Measurements from ENCODE around the gene IPO5. TPM values are rescaled to one million over a fixed set of nuclear protein-coding genes. Genes with fewer than 3 reads are reported as not detected.

Gene IPO5
- total RNA-seq, 1 donor from 2014 or later: 105 TPM

- H3K4me3 ChIP-seq (ENCODE audit: low read depth, low read length): peak overlapping the region; percentile 92
- TF ChIP-seq CTCF (conservative IDR thresholded peaks at IDR 0.05; ENCODE audit: low read depth, low read length): no peak
Observed at GRCh38 chr13:97977982-97978381, 24.5 kb downstream of the IPO5 start.

GRCh38 chr13:97978651-97979050 is 25.2 kb downstream of the IPO5 start:
- no peak for DNase-seq (ENCODE audit: low read depth)

More at GRCh38 chr13:97977982-97978381, 24.5 kb downstream of the IPO5 start:
- no peak for DNase-seq (ENCODE audit: low read depth)

GRCh38 chr13:97979051-97979450 is 25.6 kb downstream of the IPO5 start:
- no peak overlapping the region for H3K4me3 ChIP-seq (ENCODE audit: low read depth, low read length)
- no peak for DNase-seq (ENCODE audit: low read depth)
- no peak for TF ChIP-seq CTCF (conservative IDR thresholded peaks at IDR 0.05; ENCODE audit: low read depth, low read length)

More at GRCh38 chr13:97978651-97979050, 25.2 kb downstream of the IPO5 start:
- H3K4me3 ChIP-seq (ENCODE audit: low read depth, low read length): peak overlapping the region; percentile 92
- no peak for TF ChIP-seq CTCF (conservative IDR thresholded peaks at IDR 0.05; ENCODE audit: low read depth, low read length)

GRCh38 chr13:97979556-97979955 is 26.1 kb downstream of the IPO5 start:
- DNase-seq (ENCODE audit: low read depth): no peak
- H3K4me3 ChIP-seq (ENCODE audit: low read depth, low read length): no peak overlapping the region
- TF ChIP-seq CTCF (conservative IDR thresholded peaks at IDR 0.05; ENCODE audit: low read depth, low read length): no peak

- no peak for TF ChIP-seq CTCF (conservative IDR thresholded peaks at IDR 0.05; ENCODE audit: low read depth, low read length)
- H3K4me3 ChIP-seq (ENCODE audit: low read depth, low read length): no peak overlapping the region
- DNase-seq (ENCODE audit: low read depth): no peak
Observed at GRCh38 chr13:97982286-97982685, 28.8 kb downstream of the IPO5 start.

GRCh38 chr13:97986835-97987234 is 33.4 kb downstream of the IPO5 start:
- no peak overlapping the region for H3K4me3 ChIP-seq (ENCODE audit: low read depth, low read length)
- TF ChIP-seq CTCF (conservative IDR thresholded peaks at IDR 0.05; ENCODE audit: low read depth, low read length): no peak
- DNase-seq (ENCODE audit: low read depth): no peak

- no peak for TF ChIP-seq CTCF (conservative IDR thresholded peaks at IDR 0.05; ENCODE audit: low read depth, low read length)
- H3K4me3 ChIP-seq (ENCODE audit: low read depth, low read length): no peak overlapping the region
- no peak for DNase-seq (ENCODE audit: low read depth)
Observed at GRCh38 chr13:97999653-98000052, 46.2 kb downstream of the IPO5 start.
